NCI-H2029 (cell line): ENCODE data around the gene SRGAP2B.
"Not testable (repeated sequence)": the region's sequence is repeated elsewhere in the genome, so short reads cannot be mapped to it uniquely, and the experiment has no call there.

Source experiments
- DNase-seq: peaks from one replicate; lab custom pipeline; 2025; lab: John Stamatoyannopoulos, UW

The SRGAP2B gene

GRCh38 chr1:145082483-145083255, 12.5 kb downstream of the SRGAP2B start:
- not testable (repeated sequence) for DNase-seq

DNA sequence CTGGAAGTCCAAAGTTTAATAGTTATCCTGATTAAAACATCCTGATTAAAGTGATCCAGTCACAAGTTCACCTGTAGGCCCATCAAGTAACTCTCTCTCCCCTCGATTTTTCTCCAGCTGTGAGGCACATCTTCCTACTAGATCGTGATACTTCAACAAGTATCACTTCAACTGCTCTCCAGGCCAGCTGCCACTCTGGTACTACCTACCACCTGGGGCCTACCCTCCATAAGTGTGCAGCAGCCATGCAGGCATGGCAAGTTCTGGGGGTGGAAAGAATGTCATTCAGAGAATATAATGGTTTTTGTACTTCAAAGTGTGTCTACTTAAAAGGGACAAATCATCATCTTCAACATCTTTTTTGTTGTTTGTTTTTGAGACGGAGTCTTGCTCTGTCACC, 14.9 kb downstream of the SRGAP2B start:
- DNase-seq, result not testable (repeated sequence)

DNA sequence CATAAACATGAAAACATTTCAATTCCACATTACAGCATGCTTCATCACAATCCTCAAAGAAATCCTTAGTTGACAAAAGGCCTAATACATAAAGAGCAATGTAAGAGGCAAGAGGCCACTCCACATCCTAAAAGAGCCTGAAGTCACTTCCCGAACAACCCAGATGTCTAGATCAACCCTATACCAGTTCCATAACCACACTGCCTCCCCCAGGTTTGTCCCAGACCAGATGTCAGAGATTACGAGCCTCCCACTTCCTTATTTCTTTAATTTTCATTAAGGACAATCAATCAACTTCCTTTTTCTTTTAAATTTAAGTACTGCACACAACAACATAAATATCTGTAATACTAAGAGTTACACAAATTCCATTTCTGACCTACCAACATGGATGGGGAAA, 15.4 kb downstream of the SRGAP2B start:
- DNase-seq, result not testable (repeated sequence)

DNA sequence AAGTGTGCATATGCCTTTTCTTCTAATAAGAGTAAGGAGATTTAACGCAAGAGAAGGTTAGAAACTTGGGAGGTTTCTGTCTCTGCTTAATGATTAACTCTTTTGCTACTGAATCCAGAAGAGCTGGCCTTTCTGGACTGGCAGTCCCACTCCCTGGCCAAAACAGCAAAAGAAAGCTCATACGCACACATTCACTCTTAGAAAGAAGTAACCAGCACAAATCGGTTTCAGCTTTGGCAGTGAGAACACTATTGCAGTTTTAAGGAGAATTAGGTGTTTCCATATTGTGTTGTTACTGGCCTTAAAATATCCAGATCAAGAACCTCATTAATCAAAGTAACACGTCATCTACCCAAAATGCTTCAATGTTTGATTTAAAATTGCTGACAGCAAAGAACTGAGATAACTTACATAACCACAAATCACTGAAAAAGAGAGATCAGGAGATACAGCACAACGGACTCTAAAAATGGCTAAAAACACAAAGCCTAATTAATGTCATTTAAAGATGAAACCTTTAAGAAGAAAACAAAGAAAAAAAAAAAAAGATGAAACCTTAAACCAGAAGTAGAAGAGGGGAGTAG, 16.2 kb downstream of the SRGAP2B start:
- DNase-seq, result not testable (repeated sequence)

DNA sequence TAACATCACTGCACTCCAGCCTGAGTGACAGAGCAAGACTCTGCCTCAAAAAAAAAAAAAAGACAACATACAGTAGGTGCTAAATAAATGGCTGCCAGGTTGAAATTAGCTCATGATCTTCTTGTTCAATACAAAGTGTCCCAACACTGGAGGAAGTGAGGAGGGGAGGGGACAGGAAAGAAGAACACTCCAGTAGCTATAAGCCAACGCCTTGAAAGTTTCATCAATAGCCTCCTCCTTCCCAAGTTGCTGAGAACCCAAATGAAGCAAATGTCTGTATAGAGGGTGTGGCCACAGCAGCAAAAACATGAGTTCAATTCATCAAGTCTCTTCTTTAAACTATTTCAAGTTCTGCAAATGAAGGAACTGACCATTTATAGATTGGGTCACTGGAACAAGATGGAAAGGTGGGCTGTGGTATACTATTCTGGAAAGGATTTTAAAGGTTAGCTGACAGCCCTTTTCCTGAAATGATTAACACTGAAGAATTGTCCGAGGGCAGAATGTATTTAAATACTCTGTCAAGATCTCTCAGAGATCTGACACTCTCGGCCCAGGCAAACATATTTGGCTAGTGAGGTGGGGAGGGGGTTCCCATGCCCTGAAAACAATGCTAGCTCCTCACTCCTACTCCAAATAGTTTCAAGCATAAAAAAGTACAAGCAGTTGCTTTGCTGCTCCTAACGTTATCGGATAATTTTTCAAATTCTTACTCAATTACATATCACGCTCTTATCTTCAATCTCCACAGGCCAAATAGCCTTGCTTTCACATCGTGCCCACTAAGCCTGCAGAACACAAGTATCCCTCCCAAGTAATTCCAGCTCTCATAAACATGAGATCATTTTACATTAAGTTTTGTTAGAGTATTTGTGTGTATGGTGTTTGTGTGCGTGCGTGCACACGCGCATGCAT, 17.0 kb downstream of the SRGAP2B start:
- not testable (repeated sequence) for DNase-seq

DNA sequence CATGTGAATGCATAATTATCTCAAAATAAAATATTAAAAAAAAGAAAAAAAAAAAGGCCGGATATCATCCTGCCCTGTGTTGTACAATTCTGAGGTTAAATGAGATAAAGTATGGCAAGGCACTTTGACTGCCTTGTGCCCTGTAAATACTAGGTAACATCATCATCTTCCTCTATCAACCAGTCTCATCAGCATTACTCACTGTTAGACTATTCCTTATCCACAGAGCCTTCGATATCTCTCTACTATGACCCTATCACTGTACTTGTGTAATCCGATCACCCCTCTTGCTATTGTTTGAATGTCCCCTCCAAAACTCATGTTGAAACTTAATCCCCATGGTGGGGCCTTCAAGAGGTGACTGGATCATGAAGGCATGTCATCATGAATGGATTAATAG, 18.3 kb downstream of the SRGAP2B start:
- not testable (repeated sequence) for DNase-seq

GRCh38 chr1:145074021-145074559, 21.0 kb downstream of the SRGAP2B start:
- DNase-seq, result not testable (repeated sequence)

DNA sequence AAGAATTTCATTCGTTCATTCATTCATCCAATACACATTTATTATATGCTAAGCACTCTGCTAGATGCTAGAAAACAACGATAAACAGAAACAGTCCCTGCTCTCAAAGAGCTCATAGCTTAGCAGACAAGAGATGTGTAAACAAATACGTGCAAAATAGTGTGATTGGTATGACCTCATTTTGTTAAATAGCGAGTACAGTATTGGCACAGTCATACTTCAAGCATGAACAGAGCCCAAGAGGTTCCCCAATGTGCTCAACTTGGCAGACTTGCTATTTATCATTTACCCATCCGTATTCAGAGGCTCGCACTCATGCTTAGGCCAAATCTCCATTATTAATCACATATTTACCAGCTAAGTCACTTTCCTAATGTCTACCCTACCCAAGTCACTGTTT, 23.6 kb downstream of the SRGAP2B start:
- DNase-seq, result not testable (repeated sequence)

DNA sequence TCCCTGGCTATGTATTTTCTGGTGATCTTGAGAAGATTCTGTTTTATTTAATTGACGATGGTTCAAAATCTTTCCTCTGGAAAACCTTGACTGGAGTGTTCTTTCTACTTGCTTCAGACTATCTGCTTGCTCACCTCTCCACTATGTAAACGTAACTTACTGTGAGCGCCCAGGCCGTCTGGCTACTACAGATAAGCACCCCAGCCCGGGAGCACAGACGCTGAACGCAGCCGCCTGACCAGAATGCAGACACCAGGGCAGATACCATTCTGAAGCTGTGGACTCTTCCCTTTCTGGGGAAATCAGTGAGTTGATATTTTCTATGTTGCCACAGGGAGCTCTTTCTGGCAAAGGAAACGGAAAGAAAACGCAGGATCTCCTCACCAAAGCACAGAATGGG, 28.6 kb downstream of the SRGAP2B start:
- not testable (repeated sequence) for DNase-seq

- DNase-seq, result not testable (repeated sequence)
Measured at GRCh38 chr1:145065194-145065826, 29.8 kb downstream of the SRGAP2B start.

- not testable (repeated sequence) for DNase-seq
Measured at GRCh38 chr1:145063941-145064648, 31.0 kb downstream of the SRGAP2B start.

- not testable (repeated sequence) for DNase-seq
Measured at GRCh38 chr1:145063285-145063684, 31.8 kb downstream of the SRGAP2B start.

DNA sequence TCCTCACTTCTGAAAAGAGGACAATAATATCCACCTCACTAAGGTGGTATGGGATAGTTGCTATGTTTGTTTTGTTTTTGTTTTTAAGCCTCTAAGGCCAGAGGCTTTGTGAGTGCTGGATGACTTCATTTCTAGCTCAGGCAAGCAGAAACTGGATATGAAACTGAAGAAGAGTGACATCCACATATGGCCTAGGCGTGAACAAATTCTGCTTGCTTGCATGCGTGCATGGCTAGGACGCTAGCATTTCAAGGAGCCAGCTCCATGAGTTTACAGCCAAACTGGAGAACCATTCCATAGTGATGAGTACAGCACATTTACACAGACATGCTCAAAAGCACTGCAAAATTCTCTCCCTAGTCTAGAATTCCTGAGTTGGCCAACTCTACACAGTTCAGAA, 36.9 kb downstream of the SRGAP2B start:
- not testable (repeated sequence) for DNase-seq

- DNase-seq, result not testable (repeated sequence)
Measured at GRCh38 chr1:145055217-145055760, 39.8 kb downstream of the SRGAP2B start.

- not testable (repeated sequence) for DNase-seq
Measured at GRCh38 chr1:145053428-145053827, 41.7 kb downstream of the SRGAP2B start.

DNA sequence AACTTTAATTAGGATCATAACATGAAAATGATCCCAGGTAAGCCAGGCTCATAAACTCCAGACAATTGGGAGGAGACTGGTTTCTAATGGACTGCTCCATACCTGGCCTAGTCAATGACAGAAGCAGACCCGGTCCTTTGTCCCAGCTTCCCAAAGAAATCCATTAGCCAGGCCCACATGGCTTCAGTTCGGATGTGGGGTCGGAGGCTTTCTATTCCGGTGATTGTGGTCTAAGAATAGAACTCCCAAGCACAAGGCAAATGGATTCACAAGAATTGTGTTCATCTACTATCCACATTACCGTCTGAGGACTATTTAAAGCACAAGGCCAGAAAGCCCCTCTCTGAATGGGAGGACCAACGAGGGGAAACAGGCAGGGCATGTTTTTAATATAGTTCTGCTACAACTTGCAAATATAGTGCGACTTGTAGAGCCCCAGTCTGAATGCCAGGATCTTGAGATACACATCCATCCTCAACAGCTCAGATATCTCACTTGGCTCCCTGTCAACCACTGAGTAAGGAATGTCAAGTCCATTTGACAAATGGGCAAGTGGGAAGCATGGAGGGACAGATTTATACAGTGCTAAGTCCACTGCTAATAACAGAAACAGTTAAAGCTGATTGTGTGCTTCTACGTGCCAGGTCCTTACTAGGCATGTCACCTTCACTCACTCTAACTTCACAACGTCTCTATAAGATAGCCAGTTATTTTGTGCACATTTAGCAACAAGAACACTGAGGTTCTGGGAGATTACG, 42.9 kb downstream of the SRGAP2B start:
- not testable (repeated sequence) for DNase-seq

DNA sequence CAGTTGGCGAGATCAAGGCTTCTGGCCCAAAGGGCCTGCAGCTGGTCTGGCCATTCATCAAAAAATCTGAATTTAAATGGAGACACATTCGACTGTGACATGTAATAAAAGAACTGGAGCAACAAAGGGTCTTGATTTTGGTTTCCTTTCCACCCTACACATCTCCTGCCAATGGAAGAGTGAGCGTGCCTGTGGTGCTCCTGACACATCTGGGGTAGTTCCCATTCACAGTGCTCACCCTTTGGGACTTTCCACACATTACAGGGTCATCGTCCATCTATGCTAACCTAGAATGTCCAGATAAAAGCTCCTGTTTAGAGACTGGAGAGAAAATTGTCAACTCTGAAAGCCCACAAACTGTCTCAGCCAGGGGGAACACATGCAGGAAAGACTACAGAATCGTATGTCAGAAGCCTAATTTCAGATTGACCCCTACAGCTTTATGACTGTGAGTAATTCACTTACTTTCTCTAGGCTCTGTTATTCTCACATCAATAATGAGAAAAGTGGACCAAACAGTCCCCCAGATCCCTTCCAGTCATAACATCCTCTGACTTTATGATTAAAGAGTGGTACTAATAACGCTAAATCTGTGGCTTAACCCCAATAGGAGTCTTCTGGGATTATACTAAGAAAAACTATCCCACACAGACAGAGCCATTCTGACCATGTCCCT, 46.8 kb downstream of the SRGAP2B start:
- not testable (repeated sequence) for DNase-seq

GRCh38 chr1:145047553-145047952, 47.6 kb downstream of the SRGAP2B start:
- not testable (repeated sequence) for DNase-seq

DNA sequence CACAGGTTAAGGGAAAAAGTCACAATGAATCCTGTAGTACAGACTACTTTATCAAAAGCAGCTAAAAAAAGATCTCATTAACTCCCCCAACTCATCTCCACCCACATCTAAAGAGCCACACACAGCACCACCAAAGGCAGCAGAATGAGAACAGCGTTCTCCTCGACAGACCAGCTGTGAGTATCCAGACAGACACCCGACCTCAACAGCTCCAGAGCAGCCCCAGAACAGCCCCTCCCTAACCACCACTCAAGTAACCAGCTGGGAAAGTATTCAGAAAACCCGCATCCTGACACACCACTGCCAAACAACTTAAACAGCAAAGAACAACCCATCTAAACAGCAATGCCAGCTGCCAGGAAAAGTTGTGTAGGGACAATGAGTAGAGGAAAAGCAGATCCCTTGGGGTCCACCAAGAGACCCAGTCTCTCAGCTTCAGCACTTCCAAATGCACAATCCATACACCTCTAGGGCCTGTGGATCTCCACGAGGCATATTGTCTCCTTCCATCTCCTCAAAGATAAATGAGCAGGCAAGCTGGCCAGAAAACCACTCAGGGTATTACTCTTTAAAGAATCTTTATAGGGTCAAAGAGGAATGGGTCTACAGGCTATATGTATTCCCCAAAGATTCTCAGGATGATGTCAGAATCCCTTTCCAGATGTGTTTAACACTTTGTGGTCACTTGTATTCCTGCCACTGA, 49.4 kb downstream of the SRGAP2B start:
- not testable (repeated sequence) for DNase-seq
